A549 (cell line): ENCODE data around the gene TUBA4B.

Experiments
- CTCF ChIP-seq: fragments of >200 bp; sonication (Bioruptor Twin); formaldehyde crosslinking; IDR thresholded peaks from 3 replicates; pipeline ENCODE4 v1.5.1; 2016
- HMGXB4 ChIP-seq: fragments of 250-450 bp; sonication (Bioruptor Pico); IDR thresholded peaks from 2 replicates; pipeline ENCODE4 v1.5.0; 2021; ENCODE audit warnings: mild to moderate bottlenecking, moderate library complexity, borderline replicate concordance
- REST ChIP-seq: fragments of 200-600 bp; sonication (generic); IDR thresholded peaks from 2 replicates; pipeline ENCODE4 v1.6.1; 2016; ENCODE audit warnings: antibody characterized with exemption, mild to moderate bottlenecking, moderate library complexity

GRCh38 chr2:219309278-219309677, 56.2 kb downstream of the TUBA4B start, which contains the start of gene PTPRN:
- TF ChIP-seq CTCF, result no peak
- no peak for TF ChIP-seq HMGXB4 (CRISPR knock-in tag)
- TF ChIP-seq REST, result no peak
